Retinal pigment epithelial cell (primary cell): ENCODE results near the gene HIP1.

Source experiments
- DNase-seq: peaks from one replicate; pipeline ENCODE4 v3.0.0-alpha.2; 2010; ENCODE audit warnings: low read depth
- H3K4me3 ChIP-seq: 2 replicates; pipeline ENCODE4 v1.5.1; 2011; ENCODE audit warnings: mild to moderate bottlenecking, low read length, control low read depth, moderate library complexity
- CTCF ChIP-seq: conservative IDR thresholded peaks from 2 replicates; pipeline ENCODE4 v1.5.1; 2011; ENCODE audit warnings: low read depth, low read length, control low read depth, inconsistent platforms

Gene HIP1

GRCh38 chr7:75715864-75716263, 22.9 kb downstream of the HIP1 start:
- H3K4me3 ChIP-seq: no peak overlapping the region
- no peak for TF ChIP-seq CTCF
- DNase-seq: no peak

GRCh38 chr7:75712517-75713361, 26.0 kb downstream of the HIP1 start:
- no peak for TF ChIP-seq CTCF
- DNase-seq: no peak
- H3K4me3 ChIP-seq: no peak overlapping the region

GRCh38 chr7:75711656-75712514, 26.9 kb downstream of the HIP1 start:
- no peak overlapping the region for H3K4me3 ChIP-seq
- TF ChIP-seq CTCF: no peak
- DNase-seq: no peak

- no peak for TF ChIP-seq CTCF
- DNase-seq: no peak
Observed at GRCh38 chr7:75711076-75711475, 27.7 kb downstream of the HIP1 start.

GRCh38 chr7:75704928-75705327, 33.8 kb downstream of the HIP1 start:
- no peak for TF ChIP-seq CTCF
- no peak for DNase-seq

More at GRCh38 chr7:75711076-75711475, 27.7 kb downstream of the HIP1 start:
- no peak overlapping the region for H3K4me3 ChIP-seq

GRCh38 chr7:75702515-75702914, 36.2 kb downstream of the HIP1 start:
- TF ChIP-seq CTCF: no peak
- no peak overlapping the region for H3K4me3 ChIP-seq
- DNase-seq: no peak

More at GRCh38 chr7:75704928-75705327, 33.8 kb downstream of the HIP1 start:
- H3K4me3 ChIP-seq: no peak overlapping the region

- no peak overlapping the region for H3K4me3 ChIP-seq
- DNase-seq: no peak
- TF ChIP-seq CTCF: no peak
Observed at GRCh38 chr7:75699993-75700392, 38.7 kb downstream of the HIP1 start.
